HG02642 (cell line): Measurements from ENCODE around the gene CEP126.
"Not testable (repeated sequence)": the region's sequence is repeated elsewhere in the genome, so short reads cannot be mapped to it uniquely, and the experiment has no call there.

Source experiments
- ATAC-seq: cut with Tn5 transposase; IDR thresholded peaks from one replicate; pipeline ENCODE4 v1.9.1; 2021; ENCODE audit warnings: mild to moderate bottlenecking; ENCODE audit not compliant: unreplicated experiment, poor library complexity

CEP126 gene

DNA sequence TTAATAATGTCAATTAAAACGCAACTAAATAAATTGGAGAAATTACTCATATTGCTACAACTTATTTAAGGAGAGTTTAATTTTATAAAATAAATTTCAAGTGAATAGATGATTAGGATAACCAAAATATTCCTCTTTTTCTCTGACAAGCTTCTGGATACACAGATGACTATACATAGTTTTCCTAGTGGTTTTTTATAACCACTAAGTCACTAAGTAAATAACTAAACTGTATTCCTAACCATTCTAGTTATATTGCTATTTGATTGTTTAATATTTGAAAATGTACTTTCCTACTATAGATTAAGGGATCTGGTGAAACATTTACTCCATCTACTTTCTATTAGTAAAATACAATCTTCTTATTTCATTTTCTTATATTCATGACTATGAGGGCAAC lies 6.2 kb downstream of the CEP126 start:
- ATAC-seq: no peak

DNA sequence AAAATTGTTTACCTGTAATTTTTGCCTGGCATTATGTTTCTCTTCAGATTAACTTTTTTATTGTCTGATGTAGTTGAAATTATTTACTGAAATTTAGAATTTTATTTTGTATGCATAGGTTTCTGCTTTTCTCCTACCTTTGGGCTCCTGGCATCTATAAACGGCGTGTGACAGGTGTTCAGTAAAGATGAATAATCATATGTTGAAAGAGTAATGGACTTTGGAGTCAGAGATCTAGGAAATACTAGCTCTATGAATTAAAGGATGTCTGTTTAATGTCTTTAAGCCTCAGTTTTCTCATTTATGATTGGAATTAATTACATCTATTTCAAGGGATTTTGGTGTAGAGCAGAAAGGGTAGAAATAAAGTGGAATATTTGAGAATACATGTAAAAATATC lies 8.7 kb downstream of the CEP126 start:
- ATAC-seq: no peak

GRCh38 chr11:101929294-101929915 lies 14.6 kb downstream of the CEP126 start:
- ATAC-seq: no peak

GRCh38 chr11:101931692-101932091 lies 16.9 kb downstream of the CEP126 start:
- no peak for ATAC-seq

DNA sequence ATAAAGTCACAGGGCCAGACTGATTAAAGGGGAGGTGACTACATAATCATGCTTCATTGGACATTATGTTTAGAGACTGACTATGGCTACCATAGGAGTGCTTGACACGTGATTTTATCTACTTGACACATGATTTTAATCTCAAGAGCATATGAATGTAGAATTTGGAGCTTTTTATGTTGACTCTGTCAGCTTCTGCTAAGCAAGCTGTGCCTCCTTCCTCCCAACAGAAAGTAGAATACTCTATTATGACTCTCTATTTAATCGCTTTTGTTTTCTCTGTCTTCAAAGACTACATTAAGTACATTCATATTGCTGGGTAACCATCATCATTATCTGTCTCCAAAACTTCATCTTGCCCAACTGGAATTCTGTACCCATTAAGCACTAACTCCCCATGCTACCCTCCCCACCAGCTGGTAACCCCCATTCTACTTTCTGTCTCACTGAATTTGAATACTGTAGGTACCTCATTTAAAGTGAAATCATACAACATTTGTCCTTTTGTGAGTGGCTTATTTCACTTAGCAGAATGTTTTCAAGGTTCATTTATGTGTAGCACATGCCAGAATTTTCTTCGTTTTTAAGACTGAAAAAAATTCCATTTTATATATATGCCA lies 26.2 kb downstream of the CEP126 start:
- no peak for ATAC-seq

DNA sequence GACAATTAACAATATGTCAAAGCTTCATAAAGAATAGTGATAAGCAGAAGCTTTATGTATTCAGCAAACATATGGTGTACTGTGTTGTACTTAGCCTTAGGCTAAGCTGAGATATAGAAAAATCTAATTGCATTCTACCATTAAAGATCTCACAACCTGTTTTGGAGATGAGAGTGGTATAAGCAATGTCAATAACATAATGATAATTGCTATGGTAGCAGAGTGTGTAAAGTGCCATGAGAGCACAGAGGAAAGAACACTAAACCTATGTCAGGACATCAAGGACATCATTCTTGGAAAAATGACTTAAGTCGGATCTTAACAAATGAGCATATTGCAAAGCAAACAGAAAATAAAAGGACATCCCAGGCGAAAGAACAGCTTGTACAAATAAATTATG lies 30.1 kb downstream of the CEP126 start:
- no peak for ATAC-seq

DNA sequence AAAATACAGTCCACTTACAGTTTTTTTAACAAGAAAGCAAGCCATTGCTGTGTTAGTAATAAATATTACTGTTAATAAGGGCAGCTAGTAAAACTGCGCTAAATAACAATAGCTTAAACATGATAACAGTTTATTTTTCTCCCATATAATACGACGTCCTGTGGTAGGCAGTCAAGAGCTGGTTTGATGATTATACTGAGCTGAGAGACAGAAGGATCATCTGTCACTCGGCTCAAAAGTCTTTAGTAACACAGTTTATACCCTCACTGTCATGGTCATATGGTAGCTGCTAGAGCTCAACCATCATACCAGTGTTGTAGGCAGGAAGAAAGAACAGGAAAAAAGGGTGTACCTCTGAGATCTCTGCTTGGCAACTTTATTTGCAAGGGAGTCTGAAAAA lies 30.6 kb downstream of the CEP126 start:
- no peak for ATAC-seq

DNA sequence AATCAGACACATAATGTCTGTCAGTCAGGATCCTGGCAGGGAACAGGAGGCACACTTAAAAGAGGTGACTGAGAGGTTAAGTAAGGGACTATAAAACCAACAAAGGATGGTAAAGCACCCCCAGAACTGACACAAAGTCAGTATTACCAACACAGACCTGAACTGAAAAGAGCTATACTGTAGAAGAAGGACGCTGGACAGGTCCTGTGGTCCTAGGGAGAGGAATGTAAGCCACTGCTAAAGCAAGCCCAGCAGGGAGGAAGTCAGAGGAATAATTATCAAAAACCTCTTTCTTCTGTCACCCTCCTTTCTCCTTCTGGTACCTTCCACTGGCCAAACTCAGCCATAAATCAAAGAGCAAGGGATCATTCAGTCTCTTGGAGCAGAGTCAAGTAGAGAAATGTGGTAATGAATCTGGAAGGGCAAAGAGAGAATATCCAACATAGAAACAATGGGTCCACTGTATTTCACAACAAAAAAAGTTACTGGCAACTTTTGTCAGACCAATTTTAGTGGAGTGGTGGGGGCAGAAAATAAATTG lies 34.9 kb downstream of the CEP126 start:
- no peak for ATAC-seq

- no peak for ATAC-seq
Measured at GRCh38 chr11:101955278-101955677, 40.5 kb downstream of the CEP126 start.

DNA sequence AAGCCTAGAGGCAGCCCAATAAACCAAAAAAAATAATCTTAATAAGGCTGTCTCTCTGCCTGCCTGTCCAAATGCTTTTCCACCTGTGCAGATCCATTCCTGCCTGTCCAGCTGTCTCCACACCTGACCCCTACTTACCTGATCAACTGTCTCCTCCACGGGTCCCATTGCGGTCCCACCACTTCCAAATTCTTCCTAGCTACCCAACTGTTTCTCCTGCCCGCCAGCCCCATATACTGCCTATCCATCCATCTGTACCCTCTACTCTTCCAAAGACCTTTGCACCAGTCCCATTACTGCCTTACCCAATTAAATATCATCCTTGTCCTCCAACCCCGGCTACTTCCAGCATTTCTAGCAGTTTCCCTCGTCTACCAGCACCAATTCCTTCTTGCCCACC lies 40.9 kb downstream of the CEP126 start:
- ATAC-seq: no peak

- ATAC-seq: no peak
Measured at GRCh38 chr11:101960231-101960630, 45.4 kb downstream of the CEP126 start.

DNA sequence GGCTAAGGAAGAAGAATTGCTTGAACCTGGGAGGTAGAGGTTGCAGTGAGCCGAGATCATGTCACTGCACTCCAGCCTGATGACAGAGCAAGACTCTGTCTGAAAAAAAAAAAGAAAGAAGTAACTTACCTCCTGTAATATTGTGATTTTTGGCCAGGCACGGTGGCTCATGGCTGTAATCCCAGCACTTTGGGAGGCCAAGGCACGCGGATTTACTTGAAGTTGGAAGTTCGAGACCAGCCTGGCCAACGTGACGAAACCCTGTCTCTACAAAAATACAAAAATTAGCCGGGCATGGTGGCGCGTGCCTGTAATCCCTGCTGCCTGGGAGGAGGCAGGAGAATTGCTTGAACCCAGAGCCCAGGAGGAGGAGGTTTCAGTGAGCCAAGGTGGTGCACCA lies 49.4 kb downstream of the CEP126 start:
- not testable (repeated sequence) for ATAC-seq

GRCh38 chr11:101974255-101974654 lies 59.4 kb downstream of the CEP126 start:
- no peak for ATAC-seq

DNA sequence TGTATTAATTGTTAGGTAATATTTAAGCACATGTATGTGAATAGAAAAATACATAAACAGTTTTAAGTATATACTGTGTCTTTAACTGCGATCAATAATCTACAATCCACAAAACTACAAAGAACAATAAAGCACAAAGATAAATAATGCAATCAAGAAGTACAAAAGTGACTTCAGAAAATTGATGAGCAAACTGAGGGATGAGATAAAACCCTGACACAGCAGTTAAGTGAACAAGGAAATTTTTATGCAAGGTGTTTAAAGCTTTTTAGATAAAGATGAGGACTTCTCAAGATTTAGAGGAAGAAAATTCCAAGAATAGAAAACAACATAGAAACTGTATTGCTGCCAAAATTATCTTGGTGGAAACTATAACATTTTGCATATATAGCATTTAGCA lies 60.0 kb downstream of the CEP126 start:
- ATAC-seq: no peak

- ATAC-seq: no peak
Measured at GRCh38 chr11:101975734-101976133, 60.9 kb downstream of the CEP126 start.

DNA sequence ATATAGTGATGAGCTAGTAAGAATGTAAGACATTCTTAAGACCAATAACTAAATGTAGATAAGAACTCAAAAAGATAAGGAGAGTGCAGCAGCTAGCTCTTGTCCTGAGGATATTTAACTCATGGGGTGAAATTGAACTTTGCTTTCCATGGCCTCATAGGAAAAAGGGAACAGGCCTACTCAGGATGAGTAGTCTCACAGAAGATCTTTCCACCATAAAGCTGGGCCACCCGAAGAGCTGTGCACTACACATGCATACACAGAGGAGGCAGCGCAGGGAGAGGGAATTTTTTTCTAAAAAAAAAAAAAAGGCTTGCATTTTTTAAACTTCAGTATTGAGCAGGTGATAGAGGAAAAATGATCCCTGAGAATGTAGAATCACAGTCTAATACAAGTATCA lies 72.6 kb downstream of the CEP126 start:
- no peak for ATAC-seq

DNA sequence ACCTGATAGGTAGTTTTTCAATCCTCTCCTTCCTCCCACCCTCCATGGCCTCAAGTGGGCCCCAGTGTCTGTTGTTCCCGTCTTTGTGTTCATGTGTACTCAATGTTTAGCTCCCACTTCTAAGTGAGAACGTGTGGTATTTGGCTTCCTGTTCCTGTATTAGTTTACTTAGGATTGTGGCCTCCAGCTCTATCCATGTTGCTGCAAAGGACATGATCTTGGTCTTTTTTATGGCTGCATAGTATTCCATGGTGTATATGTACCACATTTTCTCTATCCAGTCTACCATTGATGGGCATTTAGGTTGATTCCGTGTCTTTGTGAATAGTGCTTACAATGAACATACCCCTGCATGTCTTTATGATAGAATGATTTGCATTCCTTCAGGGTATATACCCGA lies 78.4 kb downstream of the CEP126 start:
- no peak for ATAC-seq

GRCh38 chr11:101994052-101994469 lies 79.3 kb downstream of the CEP126 start:
- not testable (repeated sequence) for ATAC-seq

DNA sequence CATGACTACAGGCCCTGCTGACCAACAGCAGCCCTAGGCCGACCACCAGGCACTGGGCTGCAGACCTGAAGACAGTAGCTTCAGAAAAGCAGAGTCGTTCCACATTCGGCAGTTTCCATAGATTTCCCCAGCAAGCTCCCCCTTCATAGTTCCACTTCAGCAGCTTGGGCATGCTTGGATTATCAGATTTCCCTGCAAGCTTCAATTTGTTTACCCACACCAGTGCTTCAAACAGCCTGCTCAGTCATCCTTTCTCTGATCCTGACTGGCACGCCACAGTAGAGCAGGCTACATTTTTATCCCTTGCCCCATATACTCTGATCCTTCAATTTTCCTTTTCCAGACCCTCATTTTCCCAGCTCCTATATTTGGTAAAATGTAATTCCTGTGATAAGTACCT lies 81.3 kb downstream of the CEP126 start:
- no peak for ATAC-seq

GRCh38 chr11:102001657-102002338 lies 87.0 kb downstream of the CEP126 start:
- ATAC-seq: no peak

GRCh38 chr11:102004220-102004619 lies 89.4 kb downstream of the CEP126 start:
- no peak for ATAC-seq

DNA sequence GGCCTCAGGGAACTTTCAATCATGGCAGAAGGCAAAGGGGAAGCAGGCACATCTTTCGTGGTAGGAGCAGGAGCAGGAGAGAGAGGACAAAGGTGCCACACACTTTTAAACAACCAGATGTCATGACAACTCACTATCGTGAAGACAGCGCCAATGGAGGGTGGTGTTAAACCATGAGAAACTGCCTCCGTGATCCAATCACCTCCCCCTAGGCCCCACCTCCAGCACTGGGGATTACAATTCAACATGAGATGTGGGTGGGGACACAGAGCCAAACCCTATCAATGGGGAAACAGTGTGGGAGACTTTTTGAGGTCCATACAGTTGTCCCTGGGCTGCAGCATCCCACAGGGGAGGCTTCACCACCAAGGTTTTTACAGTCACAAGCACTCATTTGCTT lies 90.5 kb downstream of the CEP126 start:
- no peak for ATAC-seq
